GM21515 (cell line): ENCODE results near the gene STH.
"Not testable (repeated sequence)": the region's sequence is repeated elsewhere in the genome, so short reads cannot be mapped to it uniquely, and the experiment has no call there.

Experiments used
- ATAC-seq: cut with Tn5 transposase; IDR thresholded peaks from one replicate; pipeline ENCODE4 v1.9.1; 2021; ENCODE audit not compliant: unreplicated experiment

The STH gene, protein sequence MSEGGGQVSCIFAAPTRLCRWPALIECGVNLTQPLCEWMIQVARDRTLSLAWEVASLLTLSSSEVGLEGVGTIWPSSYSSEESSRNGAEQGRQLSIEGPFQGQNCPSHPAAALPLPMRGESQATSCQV

DNA sequence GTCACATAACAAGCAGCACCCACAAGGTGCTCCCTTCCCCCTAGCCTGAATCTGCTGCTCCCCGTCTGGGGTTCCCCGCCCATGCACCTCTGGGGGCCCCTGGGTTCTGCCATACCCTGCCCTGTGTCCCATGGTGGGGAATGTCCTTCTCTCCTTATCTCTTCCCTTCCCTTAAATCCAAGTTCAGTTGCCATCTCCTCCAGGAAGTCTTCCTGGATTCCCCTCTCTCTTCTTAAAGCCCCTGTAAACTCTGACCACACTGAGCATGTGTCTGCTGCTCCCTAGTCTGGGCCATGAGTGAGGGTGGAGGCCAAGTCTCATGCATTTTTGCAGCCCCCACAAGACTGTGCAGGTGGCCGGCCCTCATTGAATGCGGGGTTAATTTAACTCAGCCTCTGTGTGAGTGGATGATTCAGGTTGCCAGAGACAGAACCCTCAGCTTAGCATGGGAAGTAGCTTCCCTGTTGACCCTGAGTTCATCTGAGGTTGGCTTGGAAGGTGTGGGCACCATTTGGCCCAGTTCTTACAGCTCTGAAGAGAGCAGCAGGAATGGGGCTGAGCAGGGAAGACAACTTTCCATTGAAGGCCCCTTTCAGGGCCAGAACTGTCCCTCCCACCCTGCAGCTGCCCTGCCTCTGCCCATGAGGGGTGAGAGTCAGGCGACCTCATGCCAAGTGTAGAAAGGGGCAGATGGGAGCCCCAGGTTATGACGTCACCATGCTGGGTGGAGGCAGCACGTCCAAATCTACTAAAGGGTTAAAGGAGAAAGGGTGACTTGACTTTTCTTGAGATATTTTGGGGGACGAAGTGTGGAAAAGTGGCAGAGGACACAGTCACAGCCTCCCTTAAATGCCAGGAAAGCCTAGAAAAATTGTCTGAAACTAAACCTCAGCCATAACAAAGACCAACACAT is at the start of gene STH:
STH (plus strand) TSS at position 264 of the 913 bp plus-strand sequence; CDS start at position 294, 30 bp downstream.
- no peak for ATAC-seq

GRCh38 chr17:45949755-45950320 is 49.2 kb upstream of the STH start:
- ATAC-seq: no peak

- ATAC-seq: no peak
These were observed 48.2 kb upstream of the STH start for GRCh38 chr17:45950888-45951287.

- ATAC-seq: no peak
These were observed 47.6 kb upstream of the STH start for GRCh38 chr17:45951403-45951802.

DNA sequence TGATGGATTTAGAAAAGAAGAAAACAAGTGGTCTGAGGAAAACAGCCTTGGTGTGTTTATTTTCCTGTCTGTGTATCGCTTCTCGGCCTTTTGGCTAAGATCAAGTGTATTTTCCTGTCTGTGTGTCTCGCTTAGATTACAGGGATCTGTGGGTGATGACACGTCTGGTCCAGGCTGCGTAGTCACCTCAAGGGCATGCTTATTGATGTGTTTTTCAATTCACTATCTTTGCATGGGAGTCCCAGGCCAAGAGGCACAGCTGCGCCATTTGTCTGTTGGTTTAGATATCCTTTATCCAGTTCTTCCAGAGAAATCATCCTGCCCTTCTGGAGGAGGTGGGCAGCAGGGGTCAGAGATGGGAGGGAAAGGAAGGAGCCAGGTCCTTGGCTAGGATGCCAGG is 47.1 kb upstream of the STH start:
- ATAC-seq: no peak

- ATAC-seq: no peak
These were observed 46.2 kb upstream of the STH start for GRCh38 chr17:45952814-45953320.

- no peak for ATAC-seq
These were observed 45.5 kb upstream of the STH start for GRCh38 chr17:45953561-45953960.

DNA sequence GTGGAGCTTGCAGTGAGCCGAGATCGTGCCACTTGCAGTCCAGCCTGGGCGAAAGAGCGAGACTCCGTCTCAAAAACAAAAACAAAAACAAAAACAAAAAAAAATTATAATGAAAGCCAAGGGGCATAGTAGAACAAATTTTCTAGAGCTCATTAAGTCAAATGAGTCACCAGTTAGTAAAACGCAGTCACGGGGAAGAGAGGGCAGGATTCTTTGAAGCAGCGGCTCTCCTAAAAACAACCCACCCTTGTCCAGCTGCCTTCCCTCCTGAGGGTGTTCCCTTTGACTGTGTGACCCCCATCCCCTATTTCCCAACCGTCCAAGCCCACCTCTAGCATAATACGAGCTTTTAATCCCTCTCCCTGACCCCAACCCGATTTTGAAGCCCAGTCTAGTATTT is 44.1 kb upstream of the STH start:
- no peak for ATAC-seq

DNA sequence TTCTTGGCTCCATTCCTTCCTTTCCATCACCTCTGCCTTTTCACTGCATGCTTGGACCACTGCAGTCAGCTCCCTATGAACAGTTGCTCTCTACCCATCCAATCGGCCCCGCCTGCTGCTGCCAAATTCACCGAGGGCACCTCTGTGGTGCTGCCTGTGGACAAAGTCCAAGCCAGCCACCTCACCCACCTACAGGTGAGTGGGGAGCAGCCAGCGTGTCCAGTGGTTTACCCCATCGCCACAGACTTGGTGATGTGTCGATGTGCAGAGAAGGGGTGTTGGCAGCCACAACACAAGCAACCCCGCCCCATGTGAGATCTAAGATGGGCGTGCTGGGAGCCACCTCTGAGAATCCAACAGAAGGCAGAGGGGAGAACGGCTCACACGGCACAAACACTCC is 43.7 kb upstream of the STH start:
- ATAC-seq: no peak

DNA sequence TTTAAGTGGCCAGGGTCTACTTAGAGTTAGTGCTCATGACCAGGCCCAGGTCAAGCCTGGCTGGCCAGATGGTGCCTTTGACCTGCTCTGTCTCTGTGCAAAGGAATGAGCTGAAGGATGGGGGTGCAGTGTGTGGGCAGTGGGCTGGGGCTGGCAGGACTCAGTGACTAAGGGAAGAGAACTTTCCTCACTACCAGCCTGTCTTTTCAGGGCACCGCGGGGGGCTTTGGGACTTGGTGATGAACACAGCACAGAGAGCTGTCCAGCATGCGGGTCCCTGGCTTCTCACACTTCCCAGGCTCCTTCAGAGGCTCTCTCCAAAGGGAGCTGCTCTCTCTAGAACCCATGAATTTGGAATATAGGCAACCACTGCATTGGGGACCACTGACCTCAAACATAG is 43.0 kb upstream of the STH start:
- no peak for ATAC-seq

- not testable (repeated sequence) for ATAC-seq
These were observed 42.3 kb upstream of the STH start for GRCh38 chr17:45956746-45957145.

- no peak for ATAC-seq
These were observed 40.7 kb upstream of the STH start for GRCh38 chr17:45958307-45958706.

GRCh38 chr17:45958994-45959665 is 39.9 kb upstream of the STH start:
- ATAC-seq: no peak

GRCh38 chr17:45960311-45960710 is 38.7 kb upstream of the STH start:
- no peak for ATAC-seq

DNA sequence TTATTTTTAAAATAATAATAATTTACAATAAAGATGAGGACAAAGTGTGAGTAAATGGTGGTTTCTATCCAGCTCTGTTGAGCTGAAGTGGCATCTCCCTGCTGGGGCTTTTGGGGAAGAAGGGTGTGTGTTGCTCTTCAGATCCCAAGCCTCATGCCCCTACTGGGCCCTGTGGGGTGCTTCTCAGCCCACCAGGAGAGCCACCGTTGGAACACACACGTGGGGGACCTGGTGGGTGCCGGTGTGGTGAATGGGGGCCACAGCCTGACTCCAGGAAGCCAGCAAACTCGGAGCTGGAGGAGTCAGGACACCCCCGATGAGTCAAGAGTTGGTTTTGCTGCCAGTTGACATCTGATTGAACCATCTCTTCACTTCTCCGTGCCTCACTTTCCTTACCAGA is 37.8 kb upstream of the STH start:
- no peak for ATAC-seq

GRCh38 chr17:45962221-45962972 is 36.7 kb upstream of the STH start:
- ATAC-seq: no peak

DNA sequence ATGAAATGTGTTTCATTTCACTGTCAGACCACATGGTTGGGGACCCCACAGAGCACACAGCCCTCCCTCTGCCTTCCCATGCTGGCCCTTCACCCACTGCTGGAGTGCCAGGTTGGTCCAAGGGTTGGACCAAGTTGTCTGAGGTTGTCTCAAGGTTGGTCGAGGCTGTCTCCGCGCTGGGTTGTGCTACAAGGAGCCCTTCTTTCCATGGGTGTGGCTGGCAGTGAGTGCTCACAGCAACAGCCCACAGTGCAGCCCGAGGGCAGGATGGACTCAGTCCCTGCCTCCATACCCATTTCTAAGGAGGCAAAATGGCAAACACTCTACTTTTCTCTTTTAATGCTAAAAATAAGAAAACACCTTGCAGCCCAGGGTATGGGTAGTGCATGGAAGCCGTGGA is 35.8 kb upstream of the STH start:
- ATAC-seq: no peak

DNA sequence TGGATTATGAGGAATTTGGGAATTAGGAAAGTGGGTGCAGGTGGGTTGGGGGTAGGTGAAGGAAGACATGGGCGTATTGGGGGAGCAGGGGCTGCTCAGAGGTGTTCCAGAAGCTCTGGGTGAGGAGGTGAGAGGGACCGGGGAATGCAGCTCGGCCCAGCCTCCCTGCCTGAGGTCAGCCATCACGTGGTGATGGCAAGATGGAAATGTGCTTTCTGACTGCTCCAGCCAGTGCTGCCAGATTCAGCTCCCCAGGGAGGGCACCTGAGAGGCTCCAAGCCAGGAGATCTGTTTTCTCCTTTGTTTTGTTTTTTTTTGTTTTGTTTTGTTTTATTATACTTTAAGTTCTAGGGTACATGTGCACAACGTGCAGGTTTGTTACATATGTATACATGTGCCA is 35.2 kb upstream of the STH start:
- ATAC-seq: no peak

DNA sequence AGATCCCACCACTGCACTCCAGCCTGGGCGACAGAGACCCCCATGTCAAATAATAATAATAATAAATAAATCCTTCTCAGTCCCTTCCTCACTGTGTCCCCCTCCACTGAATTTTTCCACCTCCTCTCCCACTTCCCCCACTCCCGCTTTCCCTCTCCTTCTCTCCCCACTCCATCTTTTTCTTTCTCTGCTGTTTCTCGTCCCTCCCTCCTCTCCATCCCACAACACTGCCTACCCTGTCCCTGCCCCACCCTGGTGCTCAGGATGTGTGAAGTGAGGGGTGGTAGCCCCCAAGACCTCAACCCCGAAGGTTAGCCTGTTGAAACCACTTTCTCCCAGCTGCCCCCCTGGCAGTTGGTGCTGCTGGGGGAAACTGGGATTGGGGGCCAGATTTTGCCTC is 34.4 kb upstream of the STH start:
- no peak for ATAC-seq

GRCh38 chr17:45965812-45966211 is 33.2 kb upstream of the STH start:
- ATAC-seq: no peak
